HG03520 (cell line): Measurements from ENCODE around the gene OR8I2.
"Not testable (repeated sequence)": the region's sequence is repeated elsewhere in the genome, so short reads cannot be mapped to it uniquely, and the experiment has no call there.

Experiments used
- ATAC-seq: cut with Tn5 transposase; IDR thresholded peaks from one replicate; pipeline ENCODE4 v1.9.1; 2021; ENCODE audit warnings: mild to moderate bottlenecking, moderate library complexity; ENCODE audit not compliant: unreplicated experiment

Gene OR8I2

DNA sequence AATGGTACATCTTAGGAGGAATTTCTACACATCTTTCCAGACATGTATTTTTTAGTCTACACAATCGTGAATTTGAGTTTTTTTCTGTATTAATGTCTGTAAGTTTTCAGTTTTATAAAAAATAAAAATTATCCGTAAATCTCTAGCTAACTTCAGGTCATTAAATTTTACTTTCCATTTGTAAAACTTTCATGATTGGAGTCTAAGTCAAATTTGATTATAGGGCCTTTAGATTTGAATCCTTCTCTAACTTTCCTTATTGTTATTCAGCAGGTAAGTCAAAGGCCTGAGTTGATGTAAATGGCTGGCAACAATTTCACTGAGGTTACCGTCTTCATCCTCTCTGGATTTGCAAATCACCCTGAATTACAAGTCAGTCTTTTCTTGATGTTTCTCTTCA is at the start of gene OR8I2:
Gene OR8I2, plus strand, starts transcription at position 301 of the 400 bp plus-strand sequence. Its CDS starts 0 bp downstream, at position 301.
- ATAC-seq: no peak

DNA sequence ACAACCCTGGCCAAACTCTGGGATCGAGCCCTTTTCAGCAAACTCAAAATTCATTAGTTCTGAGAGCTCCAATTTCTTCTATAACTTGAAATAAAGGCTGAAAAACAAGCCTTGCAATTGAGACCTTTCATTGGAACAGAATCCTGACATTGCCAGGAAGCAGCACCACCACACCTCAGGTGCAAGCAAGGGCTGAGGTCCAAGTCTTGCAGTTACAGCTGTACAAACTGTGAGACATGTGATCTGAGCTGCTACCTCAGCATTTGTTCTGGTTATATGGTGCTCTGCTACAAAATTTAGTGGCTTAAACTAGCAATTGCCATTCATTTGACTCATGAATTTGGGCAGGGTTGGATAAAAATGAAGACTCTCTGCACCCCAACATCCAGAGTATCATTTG is 47.6 kb upstream of the OR8I2 start:
- no peak for ATAC-seq

DNA sequence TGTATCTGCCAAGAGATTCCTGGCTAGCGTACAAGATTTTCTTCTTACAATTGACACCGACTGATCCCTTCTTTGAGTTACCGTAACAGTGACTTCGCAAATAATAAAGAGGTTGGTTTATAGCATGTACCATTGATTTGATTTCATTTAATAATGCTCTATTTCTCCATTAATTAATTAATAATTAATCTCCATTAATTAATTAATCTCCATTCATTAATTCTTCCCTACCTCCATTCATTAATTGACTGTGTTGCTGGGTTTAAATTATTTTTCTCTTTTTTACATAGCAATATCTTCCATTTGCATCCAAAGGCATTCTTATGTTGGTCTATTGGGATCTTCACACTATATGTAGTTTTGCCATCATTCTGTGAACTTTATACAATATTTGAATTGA is 44.6 kb upstream of the OR8I2 start:
- no peak for ATAC-seq

DNA sequence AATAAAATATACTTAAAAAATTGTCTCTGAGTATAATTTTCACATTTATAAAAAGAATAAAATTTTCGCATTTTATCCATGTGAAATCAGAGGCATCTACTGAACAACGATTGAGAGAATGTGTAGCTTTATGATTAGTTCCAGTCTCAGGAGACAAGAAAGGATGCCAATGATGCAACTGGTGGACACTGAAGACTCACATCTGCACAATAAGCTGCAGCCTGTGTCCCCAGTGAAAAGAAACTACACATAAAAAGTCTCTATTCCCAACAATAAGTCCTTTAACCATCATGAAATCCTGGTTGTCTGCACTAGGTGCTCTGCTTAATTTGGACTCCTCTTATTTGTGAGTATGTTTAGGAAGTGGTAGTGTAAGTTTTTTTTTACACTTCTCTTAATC is 43.6 kb upstream of the OR8I2 start:
- no peak for ATAC-seq

DNA sequence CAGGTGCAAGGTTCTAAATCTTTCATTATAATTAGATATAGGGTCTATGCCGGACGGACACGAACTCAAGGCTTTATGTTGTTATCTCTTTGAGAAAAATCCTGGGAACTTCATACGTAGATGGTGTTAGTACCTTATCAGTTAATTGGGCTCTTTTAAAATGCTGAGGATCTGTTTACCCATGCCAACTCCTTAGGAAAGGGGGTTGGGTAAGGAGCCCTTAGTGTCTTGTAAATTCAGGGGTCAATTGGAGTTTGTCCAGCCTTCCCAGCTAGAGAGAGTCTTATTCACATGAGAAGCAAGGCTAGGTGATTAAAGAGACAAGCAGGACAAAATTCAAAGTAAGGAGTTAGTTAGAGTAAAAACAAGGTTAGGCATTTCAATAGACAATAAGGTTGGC is 36.7 kb upstream of the OR8I2 start:
- not testable (repeated sequence) for ATAC-seq

DNA sequence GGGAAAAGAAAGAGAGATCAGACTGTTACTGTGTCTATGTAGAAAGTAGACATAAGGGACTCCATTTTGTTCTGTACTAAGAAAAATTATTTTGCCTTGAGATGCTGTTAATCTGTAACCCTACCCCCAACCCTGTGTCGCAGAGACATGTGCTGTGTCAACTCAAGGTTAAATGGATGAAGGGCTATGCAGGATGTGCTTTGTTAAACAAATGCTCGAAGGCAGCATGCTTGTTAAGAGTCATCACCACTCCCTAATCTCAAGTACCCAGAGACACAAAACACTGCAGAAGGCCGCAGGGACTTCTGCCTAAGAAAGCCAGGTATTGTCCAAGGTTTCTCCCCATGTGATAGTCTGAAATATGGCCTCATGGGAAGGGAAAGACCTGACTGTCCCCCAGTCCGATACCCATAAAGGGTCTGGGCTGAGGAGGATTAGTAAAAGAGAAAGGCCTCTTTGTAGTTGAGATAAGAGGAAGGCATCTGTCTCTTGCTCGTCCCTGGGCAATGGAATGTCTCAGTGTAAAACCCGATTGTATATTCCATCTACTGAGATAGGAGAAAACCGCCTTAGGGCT is 35.4 kb upstream of the OR8I2 start:
- ATAC-seq: not testable (repeated sequence)

DNA sequence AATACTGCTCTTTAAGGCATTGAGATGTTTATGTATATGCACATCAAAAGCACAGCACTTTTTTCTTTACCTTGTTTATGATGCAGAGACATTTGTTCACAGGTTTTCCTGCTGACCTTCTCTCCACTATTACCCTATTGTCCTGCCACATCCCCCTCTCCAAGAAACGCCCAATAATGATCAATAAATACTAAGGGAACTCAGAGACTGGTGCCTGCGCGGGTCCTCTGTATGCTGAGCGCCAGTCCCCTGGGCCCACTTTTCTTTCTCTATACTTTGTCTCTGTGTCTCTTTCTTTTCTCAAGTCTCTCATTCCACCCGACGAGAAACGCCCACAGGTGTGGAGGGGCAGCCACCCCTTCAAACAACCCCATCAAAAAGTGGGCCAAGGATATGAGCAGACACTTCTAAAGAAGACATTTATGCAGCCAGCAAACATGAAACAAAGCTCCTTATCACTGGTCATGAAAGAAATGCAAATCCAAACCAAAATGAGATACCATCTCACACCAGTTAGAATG is 34.8 kb upstream of the OR8I2 start:
- ATAC-seq: not testable (repeated sequence)

DNA sequence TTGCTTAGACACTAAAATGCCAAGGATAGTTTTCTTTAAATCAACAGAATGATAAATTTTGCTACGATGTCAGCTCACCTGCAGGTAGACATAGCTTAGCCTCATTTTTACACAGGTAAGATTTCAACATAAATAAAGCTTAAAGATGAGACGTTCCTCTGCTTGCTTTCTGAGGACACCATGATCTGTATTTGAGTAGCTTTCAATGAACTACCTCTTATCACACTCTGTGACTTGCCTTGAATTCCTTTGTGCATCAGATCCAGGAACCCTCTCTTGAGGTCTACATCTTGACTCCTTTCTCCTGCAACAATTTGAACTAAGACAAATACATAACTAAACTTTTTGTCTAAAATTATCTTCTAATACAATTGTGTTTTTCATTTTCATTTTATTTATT is 26.1 kb upstream of the OR8I2 start:
- no peak for ATAC-seq

DNA sequence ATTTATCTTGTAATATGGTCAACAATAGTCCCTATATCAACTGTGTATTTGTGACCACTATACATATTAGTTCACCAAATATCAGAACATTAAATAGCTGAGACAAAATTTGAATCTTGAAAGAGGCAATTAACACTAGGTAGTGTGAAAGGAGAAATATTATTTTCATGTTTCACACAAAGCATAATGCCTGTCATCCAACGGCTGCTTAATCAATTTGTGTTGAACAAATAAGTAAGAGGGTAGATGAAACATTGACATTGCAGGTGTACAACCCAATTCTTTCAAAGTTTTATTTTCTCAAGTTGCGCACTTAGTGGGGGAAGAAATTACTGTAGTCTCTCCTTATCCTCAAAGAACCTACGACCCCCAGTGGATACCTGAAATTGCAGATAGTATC is 3.4 kb upstream of the OR8I2 start:
- no peak for ATAC-seq

DNA sequence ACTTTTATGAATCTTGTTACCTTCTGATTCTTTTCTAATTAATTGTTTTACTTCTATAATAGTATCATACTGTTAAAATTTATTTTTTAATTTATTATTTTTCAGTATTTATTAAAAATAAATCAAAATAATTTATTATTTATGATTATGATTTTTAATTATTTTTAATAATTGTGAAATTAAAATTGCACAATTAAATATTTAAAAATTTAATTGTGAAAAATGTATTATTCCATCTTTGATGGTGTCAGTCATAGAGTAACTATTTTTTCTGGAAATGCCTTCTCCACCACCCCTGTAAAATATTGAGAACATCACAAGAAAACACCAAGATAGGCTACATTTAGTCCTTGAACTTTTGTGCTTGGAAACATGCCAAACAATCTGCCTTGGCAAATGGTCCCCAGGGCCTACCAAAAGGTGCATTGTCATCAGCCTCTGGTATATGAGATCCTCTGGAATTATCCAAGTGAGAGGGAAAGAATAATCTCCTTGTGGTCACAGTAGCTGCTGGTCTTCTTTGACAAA is 10.2 kb downstream of the OR8I2 start, which contains the start of gene OR8H2:
Gene OR8H2, plus strand, starts transcription at position 478 of the 528 bp plus-strand sequence. CDS start 1,356 bp downstream, outside the sequence.
- ATAC-seq: no peak

DNA sequence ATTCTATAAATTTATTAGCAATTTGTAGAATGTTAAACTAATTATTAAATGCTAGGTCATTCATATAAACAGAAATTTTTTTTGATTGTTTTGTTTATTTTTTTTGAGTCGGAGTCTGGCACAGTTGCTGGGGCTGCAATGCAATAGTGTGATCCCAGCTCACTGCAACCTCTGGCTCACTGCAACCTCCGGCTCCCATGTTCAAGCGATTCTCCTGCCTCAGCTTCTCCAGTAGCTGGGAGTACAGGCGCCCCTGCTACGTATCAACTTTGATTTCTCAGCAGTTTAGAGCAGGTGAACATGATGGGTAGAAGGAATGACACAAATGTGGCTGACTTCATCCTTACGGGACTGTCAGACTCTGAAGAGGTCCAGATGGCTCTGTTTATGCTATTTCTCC is 29.0 kb downstream of the OR8I2 start, which contains the start of gene OR8H3:
Gene OR8H3, plus strand, starts transcription at position 301 of the 400 bp plus-strand sequence. Its CDS starts 0 bp downstream, at position 301.
- no peak for ATAC-seq

DNA sequence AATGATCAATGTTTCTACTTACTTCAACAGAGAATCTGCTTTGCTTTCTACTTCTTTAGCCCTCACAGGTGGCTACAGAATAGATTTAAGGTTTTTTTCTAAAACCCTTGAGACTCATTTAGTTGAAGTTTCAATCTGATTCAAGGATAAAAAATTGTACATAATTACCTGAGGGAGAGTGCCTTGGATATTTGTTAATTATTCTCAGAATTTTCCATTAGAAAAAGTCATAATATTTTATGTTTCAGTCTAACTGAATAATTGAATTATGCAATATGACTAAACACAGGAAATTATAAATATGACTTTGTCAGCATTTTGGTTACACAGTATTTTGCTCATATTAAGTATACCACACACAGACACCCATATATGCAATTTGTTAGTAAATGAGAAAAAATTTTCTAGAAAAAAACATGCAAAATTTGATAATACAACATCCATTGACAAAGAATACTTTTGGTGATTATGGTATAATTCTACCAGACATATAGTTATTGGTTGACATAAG is 47.1 kb downstream of the OR8I2 start, which contains the start of gene OR8J3:
Gene OR8J3, minus strand, starts transcription at position 51 of the 511 bp plus-strand sequence. CDS start 2,483 bp downstream, outside the sequence.
- ATAC-seq: no peak

DNA sequence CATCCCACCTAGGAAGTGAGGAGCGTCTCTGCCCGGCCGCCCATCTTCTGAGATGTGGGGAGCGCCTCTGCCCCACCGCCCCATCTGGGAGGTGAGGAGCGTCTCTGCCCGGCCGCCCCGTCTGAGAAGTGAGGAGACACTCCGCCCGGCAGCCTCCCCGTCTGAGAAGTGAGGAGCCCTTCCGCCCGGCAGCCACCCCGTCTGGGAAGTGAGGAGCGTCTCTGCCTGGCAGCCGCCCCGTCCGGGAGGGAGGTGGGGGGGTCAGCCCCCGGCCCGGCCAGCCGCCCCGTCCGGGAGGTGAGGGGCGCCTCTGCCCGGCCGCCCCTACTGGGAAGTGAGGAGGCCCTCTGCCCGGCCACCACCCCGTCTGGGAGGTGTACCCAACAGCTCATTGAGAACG is 50.6 kb downstream of the OR8I2 start:
- not testable (repeated sequence) for ATAC-seq
